GM19468 (cell line): ENCODE measurements around the gene SDHAF3.
A peak's percentile ranks its signal among the peaks of the same experiment; 100 is the strongest.

Experiments
- ATAC-seq: cut with Tn5 transposase; IDR thresholded peaks from one replicate; pipeline ENCODE4 v1.9.1; 2021; ENCODE audit warnings: mild to moderate bottlenecking, moderate library complexity, moderate number of reproducible peaks; ENCODE audit not compliant: unreplicated experiment; ENCODE audit errors: extremely low read depth

The SDHAF3 gene

DNA sequence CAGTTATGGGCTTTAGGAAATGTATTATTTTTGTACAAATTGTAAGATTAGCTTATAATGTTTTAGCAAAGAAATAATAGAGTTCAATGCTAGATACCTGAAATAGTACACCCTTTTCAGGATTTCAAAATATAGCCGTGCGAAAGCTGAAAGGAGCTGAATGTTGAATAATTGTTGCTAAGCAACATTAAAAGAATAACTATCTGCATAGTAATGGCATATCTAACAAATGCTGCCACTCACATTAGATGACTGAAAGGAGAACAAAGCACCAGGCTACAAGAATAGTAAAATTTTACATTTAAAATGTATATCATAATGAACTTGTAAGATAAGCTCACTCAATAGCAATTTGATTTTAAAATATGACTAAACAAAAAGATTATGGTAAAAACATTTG lies 82.5 kb downstream of the SDHAF3 start:
- no peak for ATAC-seq

DNA sequence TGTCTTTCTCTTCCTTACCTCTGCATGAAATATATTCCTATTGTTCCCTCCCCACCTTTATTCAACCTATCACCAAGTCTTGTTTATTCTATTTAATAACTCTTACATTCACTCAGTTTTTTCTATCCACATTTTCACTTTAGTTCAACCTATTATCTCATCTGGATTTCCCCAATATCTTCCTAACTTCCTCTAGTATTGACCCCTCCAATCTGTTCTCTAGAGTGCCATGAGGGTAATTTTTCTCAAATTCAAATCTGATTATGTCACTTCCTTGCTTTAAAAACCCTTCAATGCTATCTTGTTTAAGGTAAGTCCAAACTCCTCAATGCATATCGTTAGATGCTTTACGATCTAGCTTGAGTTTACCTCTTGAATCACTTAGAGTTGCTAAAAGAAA lies 86.5 kb downstream of the SDHAF3 start:
- ATAC-seq, result no peak

DNA sequence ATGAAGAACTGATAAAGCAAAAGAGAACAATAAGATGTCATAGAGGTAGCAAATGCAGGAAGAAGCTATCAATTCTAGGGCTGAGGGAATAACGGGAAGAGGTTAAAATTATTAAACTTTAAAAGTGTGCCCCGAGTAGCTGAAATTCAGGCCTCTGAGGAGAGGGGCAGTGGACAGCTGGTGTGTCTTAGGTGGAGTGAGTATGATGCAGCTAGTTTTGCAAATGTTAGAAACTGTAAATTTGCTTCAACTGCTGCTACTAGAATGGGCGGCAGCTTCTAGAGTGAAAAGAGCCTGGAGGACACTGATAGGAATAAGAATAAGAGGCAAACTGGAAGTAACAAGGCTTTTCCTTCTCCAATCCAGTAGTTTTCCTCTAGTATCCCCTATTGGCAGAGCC lies 87.3 kb downstream of the SDHAF3 start:
- ATAC-seq, result no peak

GRCh38 chr7:97215556-97215955 lies 98.1 kb downstream of the SDHAF3 start:
- no peak for ATAC-seq

DNA sequence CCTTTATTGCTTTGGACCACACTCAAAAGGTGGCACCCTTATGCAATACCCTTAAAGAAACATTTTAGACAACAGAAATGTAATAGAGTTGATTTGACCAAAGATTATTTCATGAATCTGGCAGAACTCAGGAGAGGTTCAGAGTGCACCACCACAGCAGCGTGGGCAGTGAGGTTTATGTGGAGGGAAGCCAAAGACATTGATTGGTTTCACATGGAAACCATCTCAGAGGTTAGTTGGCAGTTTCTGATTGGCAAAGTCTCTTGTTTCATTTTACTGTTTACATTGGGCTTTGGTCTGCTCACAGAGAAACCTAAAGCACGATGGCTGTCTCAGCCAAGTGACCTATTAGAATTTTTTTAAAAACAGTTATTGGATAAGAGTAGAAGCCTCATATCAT lies 101.3 kb downstream of the SDHAF3 start:
- ATAC-seq, result no peak

- no peak for ATAC-seq
Observed at GRCh38 chr7:97219237-97219636, 101.7 kb downstream of the SDHAF3 start.

DNA sequence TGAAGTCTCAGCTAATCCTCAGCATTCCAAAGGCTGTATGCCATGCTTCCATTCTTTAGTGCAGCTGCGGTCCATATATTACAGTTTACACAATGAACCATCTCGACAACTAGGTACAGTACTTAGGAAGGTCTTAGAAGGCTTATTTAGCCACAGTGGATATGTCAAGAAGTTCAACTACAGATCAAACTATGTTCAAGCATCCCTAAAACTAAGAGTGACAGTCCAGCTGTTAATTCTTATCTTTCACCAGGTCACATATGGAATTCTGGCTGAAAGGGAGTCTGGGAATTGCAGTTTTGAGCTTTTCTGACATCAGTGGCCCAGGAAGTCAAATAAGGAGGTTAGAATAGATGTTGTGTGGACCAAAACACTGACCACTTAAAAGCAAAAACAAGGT lies 106.8 kb downstream of the SDHAF3 start:
- ATAC-seq, result no peak

DNA sequence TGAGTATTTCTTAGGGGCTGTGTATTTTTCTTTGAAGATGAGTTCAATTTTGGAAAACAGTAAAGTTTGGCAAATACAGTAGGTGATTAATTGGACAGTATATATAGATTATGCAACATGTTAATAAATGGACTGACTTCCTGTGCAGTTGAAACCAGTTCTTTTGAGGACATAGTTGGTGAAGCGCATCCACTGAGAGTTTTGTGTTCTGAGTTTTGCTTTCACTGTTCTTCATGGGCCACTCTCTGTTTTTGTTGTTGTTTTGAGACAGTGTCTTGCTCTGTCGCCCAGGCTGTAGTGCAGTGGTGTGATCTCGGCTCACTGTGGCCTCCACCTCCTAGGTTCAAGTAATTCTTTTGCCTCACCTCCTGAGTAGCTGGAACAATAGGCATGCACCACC lies 109.0 kb downstream of the SDHAF3 start:
- peak; percentile 50 for ATAC-seq
